Forelimb muscle (tissue), 1 donor: ENCODE measurements around the gene STARD5. TPM values are rescaled to one million over a fixed set of nuclear protein-coding genes. Genes with fewer than 3 reads are reported as not detected.

Experiments
- DNase-seq: peaks from one replicate; pipeline ENCODE4 v3.0.0-alpha.2; 2013; ENCODE audit warnings: low read depth
- polyA plus RNA-seq: library from polyadenylated mRNA; unstranded; fragments of 120-200 nt; gene quantifications from one replicate; pipeline ENCODE4 v1.2.1, GENCODE V29; 2013; ENCODE audit not compliant: insufficient read length

The STARD5 gene
- polyA plus RNA-seq, 1 donor = 3.8 TPM

GRCh38 chr15:81274931-81275707 is 48.8 kb downstream of the STARD5 start:
- peak; percentile 77 for DNase-seq

DNA sequence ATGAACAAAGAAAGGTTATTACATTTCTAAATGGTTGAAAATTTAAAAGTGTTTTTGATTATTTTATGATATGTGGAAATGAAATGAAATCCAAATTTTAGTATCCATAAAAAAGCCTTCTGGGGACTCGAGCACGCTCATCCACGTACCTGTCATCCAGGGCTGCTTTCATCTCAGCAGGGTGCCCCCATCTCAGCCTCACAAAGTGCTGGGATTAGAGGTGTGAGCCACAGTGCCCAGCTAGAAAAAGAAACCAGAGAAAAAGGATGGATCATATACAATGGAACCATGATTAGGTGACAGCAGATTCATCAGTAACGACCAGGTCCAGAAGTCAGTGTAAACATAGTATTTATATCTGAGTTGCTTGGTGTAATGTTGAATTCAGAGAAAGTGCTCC is 49.7 kb downstream of the STARD5 start:
- DNase-seq = no peak

DNA sequence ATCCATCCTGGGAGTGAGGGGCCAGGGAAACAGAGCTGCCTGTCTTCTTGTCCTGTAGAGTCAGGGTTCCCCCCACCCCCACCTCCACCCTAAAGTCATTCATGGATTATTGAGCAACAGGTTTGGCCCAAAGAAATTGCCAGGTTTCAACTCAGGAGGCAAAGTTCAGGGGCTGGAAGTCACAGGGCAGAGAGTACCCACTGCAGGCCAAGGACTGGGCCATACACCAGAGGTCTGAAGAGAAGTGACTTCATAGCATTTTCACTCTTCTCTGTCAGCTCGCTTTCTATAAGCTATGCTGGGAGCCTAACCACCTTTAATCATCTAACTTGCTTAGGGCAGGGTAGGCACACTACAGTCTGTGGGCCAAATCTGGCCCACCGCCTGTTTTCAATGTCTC is 50.1 kb downstream of the STARD5 start:
- DNase-seq = no peak

DNA sequence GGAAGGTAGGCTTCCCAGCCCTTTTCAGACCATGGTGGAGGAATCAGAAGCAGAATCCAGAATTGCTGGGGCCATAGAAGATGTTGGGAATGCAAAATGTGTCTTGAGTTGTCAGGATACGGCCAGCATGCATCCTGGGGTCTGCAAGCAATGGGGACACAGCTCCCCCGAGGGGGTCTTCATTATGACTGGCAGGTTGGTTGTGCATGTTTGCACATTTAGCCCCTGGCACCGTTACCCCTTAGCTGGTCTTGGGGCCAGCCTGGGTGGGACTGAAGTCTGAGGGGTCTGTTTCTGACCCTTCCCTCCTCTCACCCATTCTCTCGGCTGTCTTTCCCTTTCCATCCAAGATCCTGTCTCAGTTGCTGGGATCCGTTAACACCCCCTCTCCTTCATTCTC is 50.7 kb downstream of the STARD5 start:
- DNase-seq = no peak

DNA sequence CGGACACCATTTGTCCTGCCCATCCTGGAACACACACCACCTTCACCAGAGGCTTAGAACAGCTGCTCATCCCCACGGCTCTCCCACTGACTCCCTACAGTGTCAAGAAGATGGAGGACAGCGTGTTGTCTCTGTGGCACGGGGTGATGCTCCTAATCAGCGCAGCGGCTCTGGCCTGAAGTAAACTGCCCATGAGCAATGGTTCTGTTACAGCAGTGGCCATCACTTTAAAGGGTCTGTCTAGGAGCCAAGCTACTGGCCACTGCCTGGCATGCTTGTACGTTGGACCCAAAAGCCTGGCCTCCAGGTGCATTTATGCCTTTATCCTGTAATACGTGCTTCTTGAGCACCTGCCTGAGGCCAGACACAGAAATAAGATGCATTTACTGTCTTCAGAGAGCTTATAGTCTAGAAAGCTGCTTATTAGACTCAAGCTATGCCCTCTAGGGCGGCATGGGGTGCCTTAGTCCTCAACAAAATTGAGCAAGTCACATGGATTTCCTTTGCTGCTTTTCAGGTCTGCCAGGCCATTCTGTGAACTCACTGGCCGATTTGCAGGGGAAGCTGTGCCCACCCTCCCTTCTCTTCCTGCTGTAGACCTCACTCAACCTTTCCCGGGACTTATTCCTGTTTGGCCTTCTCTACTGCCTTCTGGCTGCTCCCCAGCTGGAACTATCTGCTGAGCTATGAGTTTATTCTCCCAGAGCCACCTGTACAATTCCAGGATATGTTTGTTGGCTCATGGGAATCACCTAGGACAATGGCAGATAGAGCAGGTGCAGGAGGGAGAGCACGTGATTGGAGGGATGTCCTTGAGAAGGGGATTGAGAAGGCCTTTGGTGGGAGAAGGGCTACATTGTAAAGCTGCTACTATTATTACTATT is 51.9 kb downstream of the STARD5 start:
- DNase-seq = no peak

GRCh38 chr15:81270781-81271491 is 53.0 kb downstream of the STARD5 start:
- no peak for DNase-seq

GRCh38 chr15:81270188-81270587 is 53.8 kb downstream of the STARD5 start:
- DNase-seq = no peak

GRCh38 chr15:81268881-81269601 is 54.9 kb downstream of the STARD5 start:
- DNase-seq = no peak

- DNase-seq = no peak
Observed at GRCh38 chr15:81268340-81268739, 55.6 kb downstream of the STARD5 start.

DNA sequence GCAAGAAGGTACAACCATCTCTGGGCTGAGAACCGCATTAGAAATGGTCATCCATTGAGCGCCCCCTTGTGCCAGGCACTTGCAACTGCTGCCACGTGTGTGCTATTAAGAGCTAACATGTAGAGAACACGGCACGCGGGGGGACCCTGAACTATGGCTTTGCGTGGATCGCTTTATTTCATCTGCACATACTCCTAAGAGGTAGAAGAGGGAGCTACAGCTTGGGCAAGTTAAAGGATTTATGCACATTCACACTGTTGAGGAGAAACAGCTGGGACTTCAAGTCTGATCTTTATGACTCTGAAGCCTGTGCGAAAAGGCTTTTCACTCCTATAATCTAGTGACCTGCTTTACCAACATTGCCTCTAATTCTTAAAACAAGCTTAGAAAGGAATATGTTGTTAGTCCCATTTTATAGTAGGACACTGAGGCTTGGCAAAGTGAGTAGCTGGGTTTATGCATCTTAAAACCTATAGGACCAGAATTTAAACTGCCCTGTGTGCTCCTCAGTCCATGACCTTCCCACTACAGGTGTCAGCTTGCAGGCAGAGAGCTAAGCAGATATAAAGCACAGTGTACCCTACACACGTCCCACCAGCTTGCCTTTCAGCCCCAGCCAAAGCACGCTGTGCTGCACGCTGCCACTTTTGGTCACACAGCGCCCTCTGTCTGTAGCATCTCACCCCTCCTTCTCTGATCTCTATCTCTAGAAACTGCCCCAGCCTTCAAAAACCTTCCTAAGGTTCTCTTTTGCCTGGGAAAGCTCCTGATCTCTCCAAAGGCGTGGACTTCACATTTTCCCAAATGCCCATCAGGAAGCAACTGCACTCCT is 57.8 kb downstream of the STARD5 start:
- DNase-seq = peak; percentile 40

- no peak for DNase-seq
Observed at GRCh38 chr15:81265256-81265943, 58.5 kb downstream of the STARD5 start.

DNA sequence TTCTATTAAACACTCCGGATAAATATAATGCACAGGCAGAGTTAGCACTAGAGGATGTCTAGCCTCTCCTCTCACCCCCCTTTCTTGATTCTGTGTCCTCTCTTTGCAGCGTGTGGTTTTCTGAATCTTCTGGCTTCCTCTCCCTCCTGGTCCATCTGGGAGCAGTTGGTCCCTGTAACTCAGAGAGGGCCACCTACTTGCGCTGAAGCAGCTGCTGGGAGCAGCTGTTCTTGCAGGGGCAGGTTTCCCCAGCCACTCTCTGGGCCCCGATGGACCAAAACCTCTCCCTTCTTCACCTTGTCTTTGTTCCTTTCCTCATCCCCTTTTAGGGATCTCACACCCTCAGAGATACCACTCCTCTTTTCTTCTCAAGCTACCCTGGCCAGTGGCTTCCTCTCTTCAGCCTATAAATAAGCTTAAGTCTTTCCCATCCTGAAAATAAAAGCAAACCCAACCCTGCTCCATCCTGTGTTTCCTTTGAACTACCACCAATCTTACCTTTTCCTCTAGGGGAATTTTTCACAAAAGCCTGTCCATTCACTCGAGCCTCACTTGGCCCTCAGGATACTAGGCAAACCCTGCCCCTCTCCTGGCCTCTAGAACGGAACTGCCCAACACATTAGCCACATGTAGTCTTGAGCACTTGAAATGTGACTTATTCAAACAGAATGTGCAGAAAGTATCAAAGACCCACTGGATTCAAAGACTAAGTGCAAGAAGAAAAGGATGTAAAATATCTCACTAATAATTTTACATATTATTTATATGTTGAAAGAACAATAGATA is 59.7 kb downstream of the STARD5 start:
- DNase-seq = no peak

DNA sequence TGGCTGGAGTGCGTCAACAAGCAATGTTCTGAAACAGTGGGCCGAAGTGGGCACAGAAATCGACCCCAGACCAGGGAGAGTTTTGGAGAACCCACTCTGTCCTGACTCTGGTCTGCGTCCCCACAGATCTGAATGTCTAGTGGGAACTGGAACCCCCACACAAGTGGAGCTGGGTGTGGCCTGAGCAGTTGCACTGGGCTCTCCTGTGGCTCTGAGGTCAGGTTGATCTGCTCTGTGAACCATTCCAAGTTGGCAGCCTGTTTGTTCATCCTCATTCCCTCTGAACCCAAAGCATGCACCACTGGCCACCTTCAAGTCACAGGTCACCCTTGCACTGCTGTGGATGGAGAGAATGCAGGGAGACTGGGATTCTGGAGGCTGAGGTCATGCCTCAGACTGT is 60.5 kb downstream of the STARD5 start:
- DNase-seq = no peak

GRCh38 chr15:81261172-81261811 is 62.6 kb downstream of the STARD5 start:
- DNase-seq = no peak

GRCh38 chr15:81259760-81260298 is 64.1 kb downstream of the STARD5 start:
- no peak for DNase-seq
